AG08396 (cell line): ENCODE data around the gene ACTR1A.
"Not testable (repeated sequence)": the region's sequence is repeated elsewhere in the genome, so short reads cannot be mapped to it uniquely, and the experiment has no call there.

Source experiments
- DNase-seq: peaks from one replicate; pipeline ENCODE4 v3.0.0; 2012; ENCODE audit warnings: low spot score, mixed read lengths

The ACTR1A gene

DNA sequence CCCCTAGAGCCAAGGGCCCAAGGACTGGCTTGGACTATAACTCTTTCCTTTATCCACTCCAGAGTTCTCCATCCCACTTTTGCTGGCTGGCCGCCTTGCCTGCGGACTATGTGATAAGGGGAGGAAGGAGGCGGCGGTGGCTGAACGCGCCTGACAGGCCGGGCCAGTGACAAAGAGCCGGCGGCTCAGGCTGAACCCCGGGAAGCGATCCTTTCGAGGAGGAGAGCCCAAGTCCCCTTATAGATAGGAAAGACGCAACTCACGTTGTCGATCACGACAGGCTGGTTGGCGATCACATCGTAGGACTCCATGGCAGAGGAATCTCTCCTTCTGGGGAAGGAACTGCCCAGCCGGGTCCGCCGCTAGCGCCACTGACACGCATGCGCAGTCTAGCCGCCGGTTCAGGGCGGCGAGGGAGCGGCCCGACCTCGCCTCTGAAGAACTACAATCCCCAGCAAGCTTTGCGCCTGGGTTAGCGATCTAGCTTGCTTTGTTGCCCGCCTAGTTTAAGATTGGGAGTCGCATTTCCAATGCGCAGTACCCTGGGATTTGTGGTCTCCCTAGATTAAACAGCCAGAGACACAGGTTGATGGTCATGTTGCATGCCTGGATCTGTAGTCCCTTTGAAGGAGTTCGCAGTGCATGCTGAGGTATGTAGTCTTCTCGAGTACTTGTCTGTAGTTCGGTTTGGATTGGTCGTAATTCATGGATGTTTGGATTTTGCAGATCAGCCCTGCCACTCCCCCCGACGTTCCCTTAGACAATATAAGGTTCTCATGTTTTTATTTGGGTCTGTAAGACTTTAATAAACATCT lies at the start of gene ACTR1A:
Gene ACTR1A, minus strand, starts transcription at position 376 of the 815 bp plus-strand sequence. Its CDS starts 65 bp downstream, at position 311.
- DNase-seq = peak; percentile 91

GRCh38 chr10:102550636-102551210 lies 48.2 kb upstream of the ACTR1A start:
- no peak for DNase-seq

DNA sequence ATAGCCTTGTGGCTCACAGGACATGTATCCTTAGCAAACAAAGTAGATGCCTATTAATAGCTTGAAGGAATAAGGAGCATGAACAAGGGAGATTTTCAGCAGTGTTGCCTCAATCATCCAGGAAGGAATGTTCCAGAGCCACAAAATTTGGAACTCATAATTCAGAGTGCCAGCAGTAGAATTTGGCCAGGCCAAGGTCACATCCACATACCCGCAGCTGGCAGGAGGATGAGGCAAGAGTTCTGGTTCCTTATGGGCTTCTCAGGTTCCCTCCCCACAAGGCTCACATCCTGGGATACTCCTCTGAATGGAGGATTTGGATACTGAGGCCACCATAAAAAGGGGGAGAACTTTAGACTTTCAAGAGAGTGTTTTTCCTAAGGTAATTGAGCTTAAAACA lies 47.0 kb upstream of the ACTR1A start:
- no peak for DNase-seq

- peak; percentile 71 for DNase-seq
Observed at GRCh38 chr10:102546606-102547320, 44.3 kb upstream of the ACTR1A start.

DNA sequence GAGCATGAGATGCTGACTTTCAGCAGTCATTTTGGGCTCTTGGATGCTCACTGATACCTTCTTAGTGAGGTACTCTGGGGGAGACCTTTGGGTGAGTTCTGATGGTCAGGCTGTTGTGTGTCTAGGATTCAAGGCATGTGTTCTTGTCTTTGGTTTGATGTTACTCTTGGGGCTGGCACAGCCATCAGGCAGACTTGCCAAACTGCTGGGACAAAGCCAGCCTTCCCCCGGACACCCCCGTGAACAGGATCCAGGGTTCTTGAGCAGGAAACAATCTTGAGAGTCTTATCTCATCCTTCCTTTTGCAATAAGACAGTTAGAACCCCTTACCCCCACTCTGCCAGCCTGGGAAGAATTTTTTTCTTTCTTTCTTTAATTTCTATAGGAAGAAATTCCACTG lies 43.5 kb upstream of the ACTR1A start:
- DNase-seq = no peak

DNA sequence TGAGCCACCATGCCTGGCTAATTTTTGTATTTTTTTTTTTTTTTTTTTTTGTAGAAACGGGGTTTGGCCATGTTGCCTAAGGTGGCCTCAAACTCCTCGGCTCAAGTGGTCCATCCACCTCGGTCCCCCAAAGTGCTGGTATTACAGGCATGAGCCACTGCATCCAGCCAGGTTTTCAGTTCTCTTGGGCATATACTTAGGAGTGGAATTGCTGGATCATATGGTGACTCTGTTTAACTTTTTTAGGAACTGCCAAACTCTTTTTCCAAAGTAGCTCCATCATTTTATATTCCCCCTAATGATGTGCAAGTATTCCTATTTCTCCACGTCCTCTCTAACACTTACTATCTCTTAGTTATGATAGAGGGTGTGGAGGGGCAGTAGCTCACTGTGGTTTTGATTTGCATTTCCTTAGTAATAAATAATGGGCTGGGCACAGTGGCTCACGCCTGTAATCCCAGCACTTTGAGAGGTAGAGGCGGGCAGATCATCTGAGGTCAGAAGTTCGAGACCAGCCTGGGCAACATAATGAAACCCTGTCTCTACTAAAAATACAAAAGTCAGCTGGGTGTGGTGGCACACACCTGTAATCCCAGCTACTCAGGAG lies 42.9 kb upstream of the ACTR1A start:
- no peak for DNase-seq

DNA sequence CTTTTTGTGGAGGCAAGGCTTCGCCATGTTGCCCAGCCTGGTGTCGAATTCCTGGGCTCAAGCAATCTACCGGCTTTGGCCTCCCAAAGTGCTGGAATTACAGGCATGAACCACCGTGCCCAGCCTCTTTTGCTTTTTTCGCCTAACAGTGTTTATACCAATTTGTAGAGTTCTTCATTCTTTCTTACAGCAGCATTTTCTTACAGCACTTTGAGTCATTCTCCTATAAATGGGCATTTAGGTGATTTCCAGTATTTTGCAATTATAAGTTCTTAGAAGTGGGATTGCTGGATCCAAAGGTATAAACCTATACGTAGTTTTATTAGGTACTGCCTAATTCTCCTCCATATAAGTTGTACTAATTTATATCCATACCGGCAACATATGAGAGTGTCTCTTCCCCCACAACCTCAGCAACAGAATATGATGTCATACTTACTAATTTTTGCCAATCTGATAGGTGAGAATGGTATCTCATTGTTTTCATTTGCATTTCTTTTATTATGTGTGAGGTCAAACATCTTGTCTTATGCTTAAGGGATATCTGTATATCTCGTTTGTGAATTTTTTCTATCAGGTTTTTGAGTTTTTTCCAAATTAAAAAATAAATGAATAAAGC lies 40.4 kb upstream of the ACTR1A start:
- DNase-seq = no peak

- DNase-seq = no peak
Observed at GRCh38 chr10:102540023-102540422, 37.5 kb upstream of the ACTR1A start.

GRCh38 chr10:102538811-102539210 lies 36.3 kb upstream of the ACTR1A start:
- DNase-seq = no peak

GRCh38 chr10:102537948-102538347 lies 35.4 kb upstream of the ACTR1A start:
- DNase-seq = no peak

DNA sequence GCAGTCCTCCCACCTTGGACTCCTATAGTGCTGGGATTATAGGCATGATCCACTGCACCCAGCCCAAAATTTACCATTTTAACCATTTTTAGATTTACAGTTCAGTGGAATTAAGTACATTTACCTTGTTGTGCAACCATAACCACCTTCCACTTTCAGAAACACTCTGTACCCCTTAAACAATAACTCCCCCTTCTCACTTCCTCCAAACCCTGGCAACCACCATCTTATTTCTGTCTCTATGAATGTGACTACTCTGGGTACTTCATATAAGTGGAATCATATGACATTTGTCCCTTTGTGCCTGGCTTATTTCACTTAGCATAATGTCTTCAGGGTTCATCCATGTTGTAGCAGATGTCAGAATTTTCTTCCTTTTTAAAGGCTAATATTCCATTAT lies 34.9 kb upstream of the ACTR1A start:
- no peak for DNase-seq

- DNase-seq = no peak
Observed at GRCh38 chr10:102535481-102536147, 33.1 kb upstream of the ACTR1A start.

GRCh38 chr10:102534966-102535365 lies 32.5 kb upstream of the ACTR1A start:
- not testable (repeated sequence) for DNase-seq

DNA sequence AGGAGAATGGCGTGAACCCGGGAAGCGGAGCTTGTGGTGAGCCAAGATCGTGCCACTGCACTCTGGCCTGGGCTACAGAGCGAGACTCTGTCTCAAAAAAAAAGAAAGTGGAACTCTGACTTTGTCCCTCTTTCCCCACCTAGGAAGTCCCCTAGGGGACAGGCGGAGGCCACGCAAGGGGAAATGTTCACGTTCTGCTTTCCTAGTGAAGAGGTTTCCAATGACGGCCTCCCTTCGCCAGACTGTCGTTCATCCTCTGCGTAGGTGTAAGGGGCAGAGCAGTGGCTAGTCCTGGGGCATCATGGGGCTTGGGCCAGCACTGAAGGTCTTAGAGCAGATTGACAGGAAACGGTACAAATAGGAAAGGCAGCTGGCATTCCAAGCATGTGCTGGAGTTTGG lies 31.8 kb upstream of the ACTR1A start:
- DNase-seq = no peak

- no peak for DNase-seq
Observed at GRCh38 chr10:102527546-102527945, 25.0 kb upstream of the ACTR1A start.

DNA sequence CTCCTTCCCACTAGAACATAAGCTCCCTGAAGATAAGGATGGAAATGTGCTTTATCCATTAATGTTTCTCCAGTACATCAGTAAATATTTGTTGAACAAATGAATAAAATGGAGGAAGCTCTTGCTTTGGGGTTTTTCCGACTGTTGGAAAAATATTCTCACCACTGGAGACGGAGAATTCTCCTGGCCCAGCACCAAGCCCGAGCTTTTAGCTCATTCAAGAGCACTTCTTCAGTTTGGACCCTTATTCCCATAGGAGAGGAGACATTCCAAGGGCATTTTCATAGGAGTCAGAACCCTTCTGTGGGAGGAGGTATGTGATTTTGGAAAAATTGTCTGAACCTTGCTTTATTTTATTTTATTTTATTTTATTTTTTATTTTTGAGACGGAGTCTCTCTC lies 22.2 kb upstream of the ACTR1A start:
- DNase-seq = no peak

DNA sequence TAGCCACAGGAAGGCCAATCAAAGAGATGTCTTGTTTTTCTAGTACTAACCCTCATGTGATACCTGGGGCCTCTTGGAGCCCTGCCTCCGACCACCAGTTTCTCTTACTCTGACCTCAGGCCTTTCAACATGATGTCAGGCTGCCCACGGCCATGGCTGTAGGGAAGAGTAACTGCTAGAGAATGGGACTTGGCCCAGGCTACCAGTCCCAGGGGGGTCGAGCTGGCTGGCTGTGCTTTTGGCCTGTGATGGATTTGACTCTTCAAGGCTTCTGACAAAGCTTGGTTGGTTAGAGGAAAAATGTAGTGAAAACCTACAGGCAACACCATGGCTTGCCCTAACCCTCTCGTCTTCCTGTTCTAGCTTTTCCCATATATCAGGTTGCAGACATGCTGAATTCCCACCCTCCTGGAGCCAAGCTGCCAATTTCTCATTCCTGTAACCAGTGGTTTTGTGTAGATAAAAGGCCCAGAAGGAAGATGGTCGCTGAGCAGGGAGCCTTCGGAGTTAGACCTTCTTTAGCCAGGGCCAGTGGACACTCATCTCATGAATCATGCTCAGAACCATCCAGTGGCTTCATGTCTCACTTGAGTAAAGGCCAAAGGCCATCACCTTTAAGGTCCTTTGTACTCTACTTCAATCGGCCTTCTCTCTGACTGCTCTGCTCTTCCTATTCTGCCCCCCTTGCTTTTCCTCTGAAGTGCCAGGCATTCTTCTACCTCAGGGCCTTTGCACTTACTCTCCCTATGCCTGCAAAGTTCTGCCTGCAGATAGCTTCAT lies 20.9 kb upstream of the ACTR1A start:
- peak; percentile 33 for DNase-seq

- DNase-seq = no peak
Observed at GRCh38 chr10:102522874-102523249, 20.4 kb upstream of the ACTR1A start.

DNA sequence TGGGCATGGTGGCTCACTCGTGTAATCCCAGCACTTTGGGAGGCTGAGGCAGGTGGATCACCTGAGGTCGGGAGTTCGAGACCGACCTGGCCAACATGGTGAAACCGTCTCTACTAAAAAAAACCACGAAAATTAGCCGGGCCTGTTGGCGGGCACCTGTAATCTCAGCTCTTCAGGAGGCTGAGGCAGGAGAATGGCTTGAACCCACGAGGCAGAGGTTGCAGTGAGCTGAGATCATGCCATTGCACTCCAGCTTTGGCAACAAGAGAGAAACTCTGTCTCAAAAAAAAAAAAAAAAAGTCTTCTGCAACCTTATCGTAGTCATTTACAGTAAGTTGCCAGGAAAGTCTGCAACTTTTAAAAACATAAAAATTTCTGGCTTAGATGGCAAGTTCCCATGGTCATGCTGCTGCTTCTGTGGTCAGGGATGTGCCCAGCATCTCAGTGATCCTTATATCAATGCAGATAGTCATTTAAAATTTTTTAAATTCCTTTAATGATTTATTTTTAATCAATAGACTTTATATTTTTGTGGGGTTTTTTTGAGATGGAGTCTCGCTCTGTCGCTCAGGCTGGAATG lies 16.8 kb upstream of the ACTR1A start:
- no peak for DNase-seq

DNA sequence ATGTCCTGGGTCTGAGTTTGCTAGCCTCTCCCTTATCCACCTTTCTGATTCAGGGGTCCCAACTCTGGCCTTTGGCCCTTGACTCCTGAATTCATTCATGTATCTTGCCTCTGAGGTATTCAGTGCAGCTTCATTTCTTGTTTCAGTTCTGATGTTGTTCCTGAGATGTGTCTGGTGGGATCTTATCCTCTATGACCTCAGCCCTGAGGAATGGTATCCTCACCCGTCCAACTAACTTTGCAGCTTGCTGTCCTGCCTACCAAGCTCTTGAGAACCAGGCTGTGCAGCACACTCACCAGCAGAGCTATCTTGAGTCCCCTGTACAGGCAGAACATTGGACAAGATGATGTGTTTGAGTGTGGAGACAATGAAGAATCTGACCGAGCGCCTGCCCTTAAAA lies 15.0 kb upstream of the ACTR1A start:
- peak; percentile 70 for DNase-seq

GRCh38 chr10:102515724-102516123 lies 13.2 kb upstream of the ACTR1A start:
- no peak for DNase-seq
